Ovary (tissue), 3 donors: ENCODE data around the gene FMN1.

Source experiments
- CTCF ChIP-seq, 3 donors: fragments of 450-650 bp in 2 of 3; fragments of 200-600 bp in 1 of 3; IDR thresholded peaks; one replicate each; pipeline versions ENCODE4 v1.5.1 to v1.8.0; 2016 to 2022; ENCODE audit warnings: antibody characterized with exemption in 3 of 3, mild to moderate bottlenecking in 1 of 3
- POLR2A ChIP-seq: fragments of 450-650 bp; IDR thresholded peaks from one replicate; pipeline ENCODE4 v1.6.1; 2017; ENCODE audit warnings: antibody characterized with exemption, mild to moderate bottlenecking, moderate library complexity
- donor health status: DM: no; HTN: no; CAD: no.

DNA sequence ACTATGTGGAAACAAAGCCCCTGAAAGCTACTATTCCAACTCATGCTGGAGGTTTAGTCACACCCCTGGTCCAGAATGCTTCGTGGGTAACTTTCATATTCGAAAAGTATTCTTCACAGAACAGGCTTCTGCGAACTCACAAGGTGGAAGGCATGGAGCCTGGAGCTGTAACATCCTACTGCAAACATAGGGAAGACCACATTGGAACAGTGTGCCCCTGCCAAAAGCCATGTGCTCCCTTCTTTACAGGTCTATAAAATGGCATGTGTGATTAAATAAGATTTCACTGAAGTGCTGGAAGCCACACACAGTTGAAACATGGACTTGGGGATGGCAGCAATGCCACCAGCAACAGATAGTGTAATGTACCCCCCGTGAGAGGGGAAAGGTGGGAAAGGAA, 370.8 kb downstream of the FMN1 start:
- no peak for TF ChIP-seq CTCF (IDR thresholded peaks at IDR 0.05)
- TF ChIP-seq POLR2A: no peak
